ENCODE data around the gene ARG1.

ARG1 gene

GRCh38 chr6:131600716-131601115, 27.7 kb downstream of the ARG1 start:
- H3K4me3 ChIP-seq (replicated peaks; ENCODE audit: low read depth, low read length): no peak overlapping the region
- TF ChIP-seq CTCF (IDR thresholded peaks at IDR 0.05; ENCODE audit: low read length, missing control alignments): no peak
- DNase-seq (ENCODE audit: low read depth): no peak

DNA sequence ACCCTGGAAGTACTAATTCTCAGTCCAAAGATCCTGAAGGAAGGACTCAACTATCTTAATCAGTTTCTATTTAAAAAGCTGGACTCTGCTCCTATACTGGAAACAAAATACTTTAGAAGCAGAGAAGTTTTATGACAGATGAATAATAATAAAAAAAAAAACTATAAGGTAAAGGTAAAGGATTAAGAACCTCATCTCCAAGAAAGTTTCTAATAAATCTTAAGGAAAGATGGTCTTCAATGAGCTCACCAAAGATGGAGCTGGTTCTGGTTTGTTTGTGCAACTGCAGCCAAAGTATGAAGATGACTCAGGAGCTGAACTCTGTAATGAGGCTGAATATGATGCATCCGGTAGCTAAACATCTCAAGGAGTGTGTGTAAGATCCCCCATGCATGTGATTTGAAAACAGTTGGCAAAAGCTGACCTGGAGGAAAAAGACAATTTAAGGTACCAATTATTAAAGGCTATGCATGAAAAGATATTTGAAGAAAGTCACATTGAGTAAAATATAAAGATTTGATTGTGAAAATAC, 29.8 kb downstream of the ARG1 start:
- H3K4me3 ChIP-seq (replicated peaks; ENCODE audit: low read depth, low read length): no peak overlapping the region
- no peak for TF ChIP-seq CTCF (IDR thresholded peaks at IDR 0.05; ENCODE audit: low read length, missing control alignments)
- peak; percentile 78 for DNase-seq (ENCODE audit: low read depth)

- TF ChIP-seq CTCF (IDR thresholded peaks at IDR 0.05; ENCODE audit: low read length, missing control alignments): no peak
- DNase-seq (ENCODE audit: low read depth): no peak
- H3K4me3 ChIP-seq (replicated peaks; ENCODE audit: low read depth, low read length): no peak overlapping the region
Observed at GRCh38 chr6:131613296-131613925, 40.4 kb downstream of the ARG1 start.

- no peak for TF ChIP-seq CTCF (IDR thresholded peaks at IDR 0.05; ENCODE audit: low read length, missing control alignments)
- no peak for DNase-seq (ENCODE audit: low read depth)
- H3K4me3 ChIP-seq (replicated peaks; ENCODE audit: low read depth, low read length): no peak overlapping the region
Observed at GRCh38 chr6:131615275-131615674, 42.2 kb downstream of the ARG1 start.

DNA sequence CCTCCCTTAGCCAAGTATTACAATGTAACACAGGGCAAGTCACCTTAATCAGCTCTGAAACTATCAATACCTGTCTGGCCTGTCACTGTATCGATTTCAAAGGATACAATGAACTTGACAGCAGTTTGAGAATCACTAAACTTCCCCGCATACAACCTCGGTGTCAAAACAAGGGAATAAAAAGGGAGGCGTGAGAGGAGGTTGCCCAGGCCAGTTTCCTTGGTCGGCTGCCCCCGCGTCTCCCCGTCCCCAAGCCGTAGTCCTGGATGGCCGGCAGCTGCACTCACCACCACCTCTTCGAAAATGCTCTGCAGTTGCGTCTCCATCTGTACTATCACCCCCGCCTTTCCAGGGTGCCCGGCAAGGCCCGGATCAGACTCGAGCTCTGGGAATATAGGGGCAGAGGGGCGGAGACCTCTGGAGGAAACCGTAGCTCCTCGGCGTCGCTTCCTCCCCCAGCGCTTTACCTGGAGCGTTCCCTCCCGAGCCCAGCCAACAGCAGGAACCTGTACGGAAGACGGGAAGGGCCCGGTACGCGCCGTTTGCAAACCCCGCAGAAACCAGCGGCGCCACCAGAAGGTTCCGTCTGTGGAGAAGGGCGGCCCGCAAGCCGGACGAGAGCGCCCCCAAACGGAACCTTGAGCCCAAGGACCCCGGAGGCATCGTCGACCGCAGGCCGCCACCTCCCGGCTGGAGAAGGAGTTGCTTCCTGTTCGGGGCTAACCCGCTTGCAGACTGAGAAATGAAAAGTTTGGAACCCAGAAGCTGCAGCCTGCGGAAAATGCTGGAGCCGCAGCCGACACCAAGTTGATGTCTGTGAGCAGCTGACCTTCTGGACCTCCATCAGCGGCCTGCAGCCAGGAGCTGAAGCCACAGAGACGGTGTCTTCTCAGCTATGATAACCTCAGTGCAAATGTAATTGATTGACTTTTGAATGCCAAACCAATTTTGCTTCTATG, 55.0 kb downstream of the ARG1 start, which contains the start of gene MED23:
Gene MED23, minus strand, starts transcription at position 519 of the 959 bp plus-strand sequence. Its CDS starts 193 bp downstream, at position 326.
- peak within 1 kb of the TSS; percentile 97 for H3K4me3 ChIP-seq (replicated peaks; ENCODE audit: low read depth, low read length)
- DNase-seq (ENCODE audit: low read depth): peak; percentile 96
- no peak for TF ChIP-seq CTCF (IDR thresholded peaks at IDR 0.05; ENCODE audit: low read length, missing control alignments)

GRCh38 chr6:131628726-131629125, 55.7 kb downstream of the ARG1 start:
- DNase-seq (ENCODE audit: low read depth): no peak
- H3K4me3 ChIP-seq (replicated peaks; ENCODE audit: low read depth, low read length): peak overlapping the region; percentile 97

More at GRCh38 chr6:131628726-131629125, 55.7 kb downstream of the ARG1 start:
- no peak for TF ChIP-seq CTCF (IDR thresholded peaks at IDR 0.05; ENCODE audit: low read length, missing control alignments)

Data from fibroblast of pulmonary artery (primary cell).